ENCODE data around the gene TOP2A.

Gene TOP2A

DNA sequence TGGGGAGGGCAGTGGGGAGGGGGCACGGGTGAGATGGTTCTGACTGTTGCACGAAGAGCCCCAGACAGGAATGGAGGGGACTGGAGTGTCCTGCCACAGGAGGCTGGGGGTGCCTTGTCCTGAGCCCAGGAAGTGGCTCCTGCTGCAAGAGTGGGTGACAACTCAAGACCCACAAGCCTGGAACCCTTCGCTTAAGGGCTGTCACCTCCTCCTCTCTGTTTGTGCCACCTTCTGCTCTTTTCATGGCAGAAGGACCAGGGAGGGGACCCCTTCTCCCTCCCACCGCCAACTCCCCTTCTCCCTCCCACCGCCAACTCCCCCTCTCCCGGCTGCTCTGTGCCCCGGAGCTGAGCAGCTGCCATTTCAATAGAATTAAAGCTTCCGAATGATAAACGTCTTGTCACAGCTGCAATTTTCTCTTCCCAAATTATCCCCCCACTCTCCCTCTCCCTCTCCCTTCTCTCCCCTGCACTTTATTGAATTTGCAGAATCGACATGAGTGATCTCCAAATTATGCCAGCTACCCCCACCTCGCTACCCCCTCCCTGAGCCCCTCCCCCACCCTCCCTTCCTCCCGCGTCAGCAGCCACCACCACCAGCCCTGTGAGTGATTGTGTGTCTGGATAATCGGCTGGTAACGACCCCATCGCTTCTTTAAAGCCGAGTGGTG is 66.9 kb downstream of the TOP2A start:
- H3K27me3 Mint-ChIP-seq: no peaks in the 10 kb centered on the region
- no peak overlapping the region for H3K27ac Mint-ChIP-seq

DNA sequence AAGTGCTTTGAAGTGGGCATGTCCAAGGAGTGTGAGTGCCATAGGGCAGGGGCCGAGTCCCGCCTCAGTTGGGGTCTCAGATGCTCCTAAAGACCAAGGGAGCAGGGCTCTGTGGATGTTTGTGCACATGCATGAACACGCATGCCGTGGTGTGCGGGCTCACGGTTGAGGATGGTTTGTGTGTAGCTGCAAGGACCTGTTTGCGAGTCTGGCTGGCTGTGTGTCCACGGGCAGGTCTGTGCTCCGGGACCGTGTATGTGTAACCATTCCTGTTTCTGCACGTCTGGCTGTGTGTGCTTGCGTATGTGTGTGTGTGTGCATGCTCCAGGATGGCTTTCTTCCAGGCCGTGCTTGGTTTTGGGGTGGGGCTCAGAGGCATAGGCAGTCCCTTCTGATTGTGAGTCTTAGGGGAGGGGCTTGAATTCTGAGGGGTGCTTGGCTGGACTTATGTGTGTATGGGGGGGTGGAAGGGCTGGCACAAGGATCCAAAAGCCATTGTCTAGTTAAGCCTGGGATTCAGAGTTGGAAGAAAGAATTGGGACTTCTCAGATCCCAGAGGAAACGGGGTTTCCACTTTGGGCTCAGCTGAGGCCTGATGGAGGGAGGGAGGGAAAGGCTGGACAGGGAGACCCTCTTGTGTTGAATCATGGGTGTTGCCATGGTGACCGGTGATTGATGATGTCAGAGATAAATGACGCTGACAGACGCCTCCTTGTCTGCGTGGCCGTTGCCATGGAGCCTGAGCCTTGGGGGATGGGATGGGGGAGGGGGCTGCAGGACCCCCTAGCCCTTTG is 67.6 kb downstream of the TOP2A start:
- Mint-ChIP-seq H3K9me3 (no peaks in the 10 kb centered on the region), H3K4me1 (peaks cover 67% of the 10 kb centered on the region), H3K27ac (no peak overlapping the region), H3K27me3 (no peaks in the 10 kb centered on the region), H3K36me3 (peaks cover 36% of the 10 kb centered on the region), H3K4me3 (no peak overlapping the region)
- CTCF ChIA-PET: no interaction called here
- no peak for DNase-seq

More for the DNA sequence above, 66.9 kb downstream of the TOP2A start:
- Mint-ChIP-seq H3K36me3 (peaks cover 43% of the 10 kb centered on the region), H3K9me3 (no peaks in the 10 kb centered on the region), H3K4me1 (peaks cover 60% of the 10 kb centered on the region), H3K4me3 (no peak overlapping the region)
- CTCF ChIA-PET: interaction anchor here (2.8 to 14.2 kb wide), 3 partner anchors 11 to 46 kb away, joined by 11 to 370 read pairs (median 48); partner anchors contain the start of gene RARA
- DNase-seq: no peak

DNA sequence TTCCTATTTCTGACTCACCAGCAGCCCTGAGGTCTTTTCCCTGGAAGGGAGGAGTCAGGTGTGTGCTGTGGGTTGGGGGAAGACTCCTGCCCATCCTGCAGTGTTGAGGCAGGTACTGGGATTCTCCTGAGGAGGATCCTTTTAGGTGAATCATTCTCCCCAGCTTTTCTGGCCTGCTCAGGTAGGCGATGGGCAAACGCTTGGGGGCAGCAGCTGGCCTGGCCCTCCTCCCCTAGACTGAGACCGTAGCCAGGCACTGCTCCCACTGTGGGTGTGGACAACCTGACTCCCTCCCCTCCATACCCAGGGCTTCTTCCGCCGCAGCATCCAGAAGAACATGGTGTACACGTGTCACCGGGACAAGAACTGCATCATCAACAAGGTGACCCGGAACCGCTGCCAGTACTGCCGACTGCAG is 68.2 kb downstream of the TOP2A start:
- DNase-seq: no peak
- no peaks in the 10 kb centered on the region for H3K9me3 Mint-ChIP-seq
- CTCF ChIA-PET: interaction anchor here (0.6 to 1.5 kb wide), 3 partner anchors 42 to 147 kb away, joined by 3 to 6 read pairs (median 4); no protein-coding TSS in a partner anchor
- H3K27ac Mint-ChIP-seq: peak overlapping the region; percentile 74
- H3K27me3 Mint-ChIP-seq: no peaks in the 10 kb centered on the region
- peaks cover 32% of the 10 kb centered on the region for H3K36me3 Mint-ChIP-seq
- peaks cover 69% of the 10 kb centered on the region for H3K4me1 Mint-ChIP-seq
- no peak overlapping the region for H3K4me3 Mint-ChIP-seq

DNA sequence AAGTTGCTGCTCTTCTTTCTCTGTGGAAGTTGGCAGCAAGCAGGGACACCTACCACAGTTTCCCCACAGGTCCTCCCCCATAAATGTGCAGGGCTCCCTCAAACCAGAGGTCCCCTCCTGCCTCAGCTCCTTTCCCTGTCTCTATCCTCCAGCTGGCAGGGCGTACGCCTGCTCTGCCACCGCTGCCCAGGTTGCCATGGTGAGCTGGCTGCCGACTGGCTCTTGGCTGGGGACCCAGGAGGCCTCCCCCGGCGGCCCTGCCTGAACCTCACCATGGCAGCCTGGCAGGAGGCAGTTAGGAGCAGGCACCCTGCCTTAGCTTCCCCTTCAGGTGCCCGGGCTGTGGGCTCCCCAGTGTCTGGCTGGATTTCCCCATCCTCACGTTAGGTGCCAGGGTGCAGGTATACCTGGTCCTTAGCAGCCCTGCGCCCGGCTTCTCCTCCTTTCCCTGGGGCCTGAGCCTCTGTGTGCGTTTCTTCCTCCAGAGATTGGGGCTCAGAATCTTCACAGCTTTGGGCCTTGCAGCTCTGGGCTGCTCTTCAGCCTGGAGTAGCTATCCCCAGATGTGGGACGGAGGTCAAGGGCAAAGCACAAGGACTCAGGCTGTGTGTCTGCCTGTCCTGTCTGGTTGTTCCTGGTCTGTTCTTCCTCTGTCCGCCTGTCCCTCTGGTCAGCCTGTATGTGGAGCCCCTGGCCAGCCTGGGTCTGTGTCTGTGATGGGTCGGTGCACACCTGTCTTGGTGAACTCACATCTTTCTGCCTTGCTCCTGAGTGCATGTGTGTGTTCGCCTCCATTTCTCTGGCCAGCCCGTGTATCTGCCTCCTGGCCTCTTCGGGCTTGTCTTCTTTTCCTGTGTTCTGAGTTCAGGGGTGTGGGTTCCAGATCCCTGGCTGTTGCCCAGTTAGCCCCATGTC is 68.9 kb downstream of the TOP2A start:
- CTCF ChIA-PET: interaction anchor here (0.6 to 1.5 kb wide), 4 partner anchors 41 to 147 kb away, joined by 3 to 6 read pairs (median 4); no protein-coding TSS in a partner anchor
- Mint-ChIP-seq H3K4me1 (peaks cover 73% of the 10 kb centered on the region), H3K4me3 (no peak overlapping the region), H3K27me3 (no peaks in the 10 kb centered on the region), H3K36me3 (peaks cover 29% of the 10 kb centered on the region), H3K9me3 (no peaks in the 10 kb centered on the region), H3K27ac (peak overlapping the region; percentile 62)
- DNase-seq: no peak

DNA sequence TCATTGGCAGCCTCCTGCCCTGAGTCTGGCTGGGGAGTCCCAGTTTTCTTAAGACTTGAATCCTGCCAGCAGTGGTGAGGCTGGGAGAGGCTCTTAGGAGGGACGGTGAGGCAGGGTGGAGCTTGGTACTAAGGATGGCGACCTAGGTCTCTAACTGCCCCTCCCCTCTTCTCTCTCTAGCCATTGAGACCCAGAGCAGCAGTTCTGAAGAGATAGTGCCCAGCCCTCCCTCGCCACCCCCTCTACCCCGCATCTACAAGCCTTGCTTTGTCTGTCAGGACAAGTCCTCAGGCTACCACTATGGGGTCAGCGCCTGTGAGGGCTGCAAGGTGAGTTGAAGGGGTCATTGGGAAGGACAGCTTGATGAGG is 69.6 kb downstream of the TOP2A start:
- H3K27ac Mint-ChIP-seq: peak overlapping the region; percentile 76
- H3K4me3 Mint-ChIP-seq: no peak overlapping the region
- peaks cover 33% of the 10 kb centered on the region for H3K36me3 Mint-ChIP-seq
- H3K27me3 Mint-ChIP-seq: no peaks in the 10 kb centered on the region
- peaks cover 79% of the 10 kb centered on the region for H3K4me1 Mint-ChIP-seq
- DNase-seq: no peak
- CTCF ChIA-PET: interaction anchor here (0.7 to 1.5 kb wide), 3 partner anchors 41 to 55 kb away, joined by 3 to 6 read pairs (median 3); no protein-coding TSS in a partner anchor
- no peaks in the 10 kb centered on the region for H3K9me3 Mint-ChIP-seq

DNA sequence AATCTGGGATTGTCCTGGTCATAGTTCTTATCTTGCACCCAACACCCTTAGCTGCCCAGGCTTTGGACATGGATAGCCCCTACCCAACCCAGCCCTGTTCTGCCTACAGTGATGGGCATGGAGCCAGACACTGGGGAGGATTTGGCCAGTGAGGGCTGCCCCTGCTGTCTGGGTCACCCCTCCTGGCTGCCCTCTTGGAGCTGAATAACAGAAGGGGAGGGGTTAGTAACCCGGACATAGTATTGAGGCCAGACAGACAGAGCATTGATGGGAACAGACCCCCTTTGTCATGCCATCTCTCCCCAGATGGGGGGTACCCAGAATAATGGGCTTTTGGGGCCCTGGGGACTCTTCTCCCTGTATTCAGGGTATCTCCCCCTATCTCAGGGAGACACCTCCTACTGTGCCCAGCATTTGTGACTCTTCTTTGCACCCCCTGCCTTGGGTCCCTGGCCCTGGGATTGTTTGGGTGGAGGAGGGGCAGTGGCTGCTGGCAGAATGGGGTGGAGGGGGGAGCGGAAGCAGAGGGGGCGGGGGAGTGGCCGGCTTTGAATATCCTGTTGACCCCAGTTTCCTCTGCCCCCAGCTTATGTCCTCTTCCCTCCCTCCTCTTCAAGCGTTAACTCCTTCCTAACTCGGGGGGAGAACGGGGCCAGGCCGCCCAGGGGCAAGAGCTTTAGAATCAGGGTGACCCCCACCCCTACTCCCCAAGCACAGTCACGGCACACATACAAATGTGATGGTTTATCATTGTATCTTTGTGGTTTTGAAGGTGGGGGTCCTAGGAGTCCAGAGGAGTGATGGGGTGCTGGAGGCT is 70.2 kb downstream of the TOP2A start:
- CTCF ChIA-PET: interaction anchor here (0.9 to 1.5 kb wide), 3 partner anchors 40 to 47 kb away, joined by 3 to 6 read pairs (median 3); no protein-coding TSS in a partner anchor
- Mint-ChIP-seq H3K27me3 (no peaks in the 10 kb centered on the region), H3K27ac (peak overlapping the region; percentile 76), H3K9me3 (no peaks in the 10 kb centered on the region), H3K4me3 (no peak overlapping the region), H3K36me3 (peaks cover 33% of the 10 kb centered on the region), H3K4me1 (peaks cover 79% of the 10 kb centered on the region)
- no peak for DNase-seq

DNA sequence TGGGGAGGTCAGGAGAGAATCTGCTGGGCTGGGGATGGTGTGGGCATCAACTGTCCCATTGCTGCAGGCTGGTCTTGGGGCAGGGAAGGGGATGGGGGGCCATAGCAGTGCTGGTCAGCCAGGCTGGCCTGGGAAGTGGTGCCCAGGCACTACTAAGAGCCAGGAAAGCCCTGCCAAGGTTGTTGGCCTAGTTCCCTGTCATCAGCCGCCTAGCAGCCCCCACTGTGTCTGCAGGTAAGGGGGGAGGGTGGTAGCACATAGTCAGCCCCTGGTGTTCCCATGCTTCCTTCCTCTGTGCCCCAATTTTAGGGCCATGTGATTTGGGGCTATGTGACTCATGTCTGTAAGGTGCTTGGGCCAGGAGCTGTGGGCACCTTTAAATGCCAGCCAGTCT is 70.9 kb downstream of the TOP2A start:
- Mint-ChIP-seq H3K4me3 (peak overlapping the region; percentile 12), H3K36me3 (peaks cover 26% of the 10 kb centered on the region), H3K4me1 (peaks cover 75% of the 10 kb centered on the region), H3K9me3 (no peaks in the 10 kb centered on the region), H3K27ac (peak overlapping the region; percentile 73), H3K27me3 (no peaks in the 10 kb centered on the region)
- CTCF ChIA-PET: interaction anchor here (0.9 to 2.3 kb wide), 3 partner anchors 30 to 46 kb away, joined by 3 to 15 read pairs (median 10); no protein-coding TSS in a partner anchor
- DNase-seq: no peak

DNA sequence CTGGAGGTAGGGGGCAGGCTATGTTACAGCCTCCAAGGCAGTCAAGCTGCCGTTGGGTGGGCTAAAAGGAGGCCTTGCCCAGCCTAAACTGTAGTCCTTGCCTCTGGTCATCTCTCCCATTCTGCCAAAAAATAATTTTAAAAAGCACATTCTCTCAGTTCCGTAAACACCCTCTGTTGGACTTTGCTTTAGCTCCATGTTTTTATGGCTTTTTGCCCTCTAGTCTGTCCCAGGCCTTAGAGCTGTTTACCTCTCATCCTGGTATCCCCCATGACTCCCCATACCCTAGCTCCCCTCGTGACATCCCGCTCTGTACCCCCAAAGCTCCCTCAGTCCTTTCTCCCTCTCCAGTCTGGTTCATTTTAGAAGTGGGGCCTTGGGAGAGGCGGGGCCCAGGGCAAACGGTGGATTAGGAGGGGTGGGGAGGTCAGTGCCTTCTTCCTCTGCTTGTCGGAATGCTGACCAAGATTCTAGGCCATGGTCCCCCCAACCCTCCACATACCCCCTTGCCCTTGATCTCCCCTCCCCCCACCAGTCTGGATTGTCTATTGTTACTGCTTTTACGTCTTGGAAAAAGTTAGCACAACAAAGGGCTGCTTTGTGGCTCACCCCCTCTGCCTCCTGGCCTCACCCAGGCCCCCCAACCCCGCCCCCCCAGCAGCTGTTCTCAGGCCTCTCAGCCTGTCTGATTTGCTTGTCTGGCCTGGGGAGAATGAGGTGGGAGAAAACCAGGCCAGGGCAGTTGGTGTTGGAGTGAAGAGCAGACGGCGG is 71.5 kb downstream of the TOP2A start:
- Mint-ChIP-seq H3K27me3 (no peaks in the 10 kb centered on the region), H3K36me3 (peaks cover 25% of the 10 kb centered on the region), H3K9me3 (no peaks in the 10 kb centered on the region), H3K4me3 (peak overlapping the region; percentile 26), H3K27ac (peak overlapping the region; percentile 68), H3K4me1 (peaks cover 77% of the 10 kb centered on the region)
- no peak for DNase-seq
- CTCF ChIA-PET: interaction anchor here (0.7 to 3.6 kb wide), 5 partner anchors 8 to 144 kb away, joined by 3 to 15 read pairs (median 10); no protein-coding TSS in a partner anchor

DNA sequence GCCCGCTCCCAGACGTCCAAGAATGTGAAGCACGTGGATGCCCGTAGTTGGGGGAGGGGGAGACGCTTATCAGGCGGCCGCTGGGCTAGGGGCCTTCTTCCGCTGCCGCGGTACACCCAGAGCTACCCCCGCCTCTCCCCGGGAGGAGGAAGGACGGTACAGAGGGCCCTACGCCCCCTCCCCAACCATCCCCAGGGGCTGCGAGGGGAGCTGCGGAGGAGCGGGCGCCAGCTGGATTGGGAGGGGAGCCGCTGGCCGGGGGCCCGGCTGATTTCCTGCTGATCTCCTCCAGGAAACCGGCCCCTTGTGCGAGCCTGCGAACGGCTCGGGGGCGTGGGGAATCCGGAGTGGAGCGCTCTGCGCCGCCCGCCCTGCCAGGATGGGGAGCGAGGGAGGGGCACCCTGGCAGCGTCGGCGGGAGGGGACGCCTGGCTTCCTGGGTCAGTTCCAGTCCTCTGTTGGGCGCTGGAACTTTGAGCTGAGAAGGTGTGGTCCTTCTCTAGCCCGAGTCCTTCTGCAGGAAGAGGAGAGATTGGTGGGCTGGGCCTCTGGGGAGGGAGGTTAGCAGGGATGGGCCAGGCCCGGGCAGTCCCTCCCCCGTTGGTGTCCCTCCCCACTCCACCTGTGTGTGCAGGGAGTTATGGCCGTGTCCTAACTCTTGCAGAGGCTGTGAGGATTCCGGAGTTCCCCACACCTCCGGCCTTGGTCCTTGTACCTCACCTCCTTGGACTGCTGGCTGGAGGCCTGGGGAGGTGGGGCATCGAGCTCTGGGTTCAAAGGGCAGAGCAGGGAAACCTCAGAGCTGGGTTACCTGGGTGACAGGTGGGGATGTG is 72.3 kb downstream of the TOP2A start:
- Mint-ChIP-seq H3K27ac (peak overlapping the region; percentile 56), H3K4me3 (peak overlapping the region; percentile 9), H3K4me1 (peaks cover 84% of the 10 kb centered on the region), H3K36me3 (peaks cover 28% of the 10 kb centered on the region), H3K9me3 (no peaks in the 10 kb centered on the region), H3K27me3 (no peaks in the 10 kb centered on the region)
- CTCF ChIA-PET: interaction anchor here (0.7 to 3.6 kb wide), 8 partner anchors 9 to 143 kb away, joined by 3 to 15 read pairs (median 4); no protein-coding TSS in a partner anchor
- DNase-seq: peak; percentile 55

DNA sequence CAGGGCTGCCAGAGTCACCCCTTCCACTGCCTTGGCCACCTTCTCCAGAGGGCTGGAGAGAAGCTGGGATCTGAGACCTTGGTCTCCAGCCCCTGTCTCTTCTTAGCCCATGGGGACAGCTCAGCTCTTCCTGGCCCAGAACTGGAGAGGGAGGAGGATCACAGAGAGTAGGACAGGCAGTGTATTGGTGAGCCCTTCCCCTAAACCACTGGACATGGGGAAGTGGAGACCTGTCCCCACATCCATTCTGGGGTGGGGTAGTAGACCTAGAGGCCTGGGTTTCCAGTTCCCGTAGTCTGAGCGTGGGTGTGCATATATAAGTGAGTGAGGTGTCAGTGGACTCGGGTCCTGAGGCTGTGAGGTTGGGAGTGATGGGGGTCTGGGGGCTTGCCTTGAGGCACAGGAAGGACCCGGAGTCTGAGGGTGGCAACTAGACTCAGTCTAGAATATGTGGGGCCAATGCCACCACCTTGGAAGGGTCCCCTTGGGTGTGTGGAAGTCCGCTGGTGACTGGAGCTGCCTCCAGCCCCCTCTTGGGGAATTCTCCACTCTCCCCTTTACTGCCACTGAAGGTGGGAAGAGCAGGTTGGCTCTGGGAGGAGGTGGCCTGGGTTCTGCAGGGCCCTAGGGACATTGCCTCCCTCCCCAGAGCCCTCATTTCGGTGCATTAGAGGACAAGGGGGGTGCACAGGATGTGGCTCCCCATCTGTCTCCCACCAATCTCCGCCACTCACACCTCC is 73.1 kb downstream of the TOP2A start:
- no peak for DNase-seq
- Mint-ChIP-seq H3K36me3 (peaks cover 29% of the 10 kb centered on the region), H3K9me3 (no peaks in the 10 kb centered on the region), H3K27ac (peak overlapping the region; percentile 56), H3K4me1 (peaks cover 86% of the 10 kb centered on the region), H3K4me3 (peak overlapping the region; percentile 9), H3K27me3 (no peaks in the 10 kb centered on the region)
- CTCF ChIA-PET: interaction anchor here (0.8 to 3.6 kb wide), 7 partner anchors 10 to 42 kb away, joined by 4 to 15 read pairs (median 8); no protein-coding TSS in a partner anchor
